Limb (tissue), 2 donors: ENCODE data around the gene AVPR1A.
"Not testable (repeated sequence)": the region's sequence is repeated elsewhere in the genome, so short reads cannot be mapped to it uniquely, and the experiment has no call there.

Source experiments
- DNase-seq, 2 donors: peaks; one replicate each; pipeline ENCODE4 v3.0.0-alpha.2; 2016; ENCODE audit errors: extremely low spot score in 2 of 2

Gene AVPR1A

DNA sequence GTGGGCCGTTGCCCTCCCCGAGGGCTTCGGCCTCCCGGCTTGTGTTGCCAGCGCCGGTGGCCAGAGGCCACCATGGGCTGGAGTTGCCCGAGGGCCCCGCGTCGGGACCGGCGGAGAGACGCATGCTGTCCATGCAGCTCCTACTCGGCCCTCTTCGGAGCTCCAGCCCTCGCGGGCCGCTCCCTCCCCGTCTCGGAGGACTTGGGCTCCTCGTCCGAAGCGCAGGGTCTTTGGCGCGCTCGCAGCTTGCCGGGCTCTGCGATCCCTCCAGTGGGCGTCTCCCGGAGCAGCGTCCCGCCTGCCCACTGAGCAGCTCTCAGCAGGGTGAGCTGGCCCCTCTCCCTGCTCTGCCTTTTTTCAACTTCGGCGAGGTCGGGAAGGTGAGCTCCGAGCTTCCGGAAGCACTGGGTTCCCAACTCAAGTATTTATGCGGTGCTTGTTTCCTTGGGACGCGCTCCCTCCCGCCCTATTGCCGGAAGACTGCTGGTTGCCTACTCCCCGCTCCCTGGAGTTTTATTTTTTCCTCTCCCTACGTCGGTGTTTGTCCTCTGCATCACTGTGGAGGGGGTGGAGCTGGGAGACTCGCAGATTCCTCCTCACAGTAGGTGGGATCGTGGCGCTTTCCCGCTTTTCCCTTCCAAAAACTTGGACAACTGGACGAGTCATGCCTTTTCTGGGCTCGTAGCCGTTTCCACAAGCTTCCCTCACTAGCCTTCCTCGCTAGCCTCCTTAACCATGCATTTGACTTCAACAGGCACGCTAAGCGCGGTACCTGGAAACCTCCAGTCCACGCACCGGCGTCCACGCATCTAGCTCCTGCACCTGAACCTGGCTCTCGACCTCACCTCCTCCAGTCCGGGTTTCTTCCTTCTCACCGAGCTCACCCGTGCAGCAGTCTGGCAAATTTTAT, at the start of gene AVPR1A:
AVPR1A (minus strand) TSS at position 489 of the 910 bp plus-strand sequence; CDS start at position 124, 365 bp downstream.
- DNase-seq: peak; percentile 32 to 63

GRCh38 chr12:63196168-63196567, 45.2 kb upstream of the AVPR1A start:
- DNase-seq: no peak

DNA sequence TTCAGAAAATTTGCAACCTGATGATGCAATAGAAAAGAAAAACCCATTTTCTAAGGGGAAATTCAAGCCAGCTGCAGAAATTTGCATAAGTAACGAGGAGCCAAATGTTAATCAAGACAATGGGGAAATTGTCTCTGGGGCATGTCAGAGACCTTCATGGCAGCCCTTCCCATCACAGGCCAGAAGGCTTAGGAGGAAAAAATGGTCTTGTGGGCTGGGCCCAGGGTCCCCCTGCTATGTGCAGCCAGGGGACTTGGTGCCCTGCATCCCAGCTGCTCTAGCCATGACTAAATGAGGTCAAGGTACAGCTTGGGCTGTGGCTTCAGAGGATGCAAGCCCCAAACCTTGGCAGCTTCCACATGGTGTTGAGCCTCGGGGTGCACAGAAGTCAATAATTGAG, 28.2 kb upstream of the AVPR1A start:
- no peak for DNase-seq

DNA sequence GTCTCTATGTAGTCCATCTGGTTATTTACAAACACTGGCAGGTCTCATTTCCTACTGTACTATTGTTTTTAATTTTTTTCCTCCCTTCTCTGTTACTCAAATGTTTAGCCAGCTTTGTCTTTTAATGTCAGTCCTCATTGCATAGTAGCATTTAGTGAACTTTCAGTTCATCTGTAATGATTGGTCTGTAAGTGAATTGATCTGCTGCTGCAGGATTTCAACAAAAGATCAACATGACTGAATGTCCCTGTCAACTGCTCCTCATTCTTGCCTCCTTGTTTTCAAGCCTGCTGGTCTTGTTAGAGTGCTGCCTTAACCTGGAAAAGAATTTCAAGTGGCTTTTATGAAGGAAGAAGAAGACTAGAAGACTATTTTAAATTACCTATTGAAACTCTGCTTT, 19.3 kb upstream of the AVPR1A start:
- DNase-seq: no peak

DNA sequence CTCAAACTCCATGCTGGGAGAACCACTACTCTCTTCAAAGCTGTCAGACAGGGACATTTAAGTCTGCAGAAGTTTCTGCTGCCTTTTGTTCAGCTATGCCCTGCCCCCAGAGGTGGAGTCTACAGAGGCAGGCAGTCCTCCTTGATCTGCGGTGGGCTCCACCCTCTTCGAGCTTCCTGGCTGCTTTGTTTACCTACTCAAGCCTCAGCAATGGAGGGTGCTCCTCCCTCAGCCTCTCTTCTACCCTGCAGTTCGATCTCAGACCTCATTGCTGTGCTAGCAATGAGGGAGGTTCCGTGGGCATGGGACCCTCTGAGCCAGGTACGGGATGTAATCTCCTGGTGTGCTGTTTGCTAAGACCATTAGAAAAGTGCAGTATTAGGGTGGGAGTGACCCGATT, 16.7 kb upstream of the AVPR1A start:
- DNase-seq: not testable (repeated sequence)

GRCh38 chr12:63164911-63165310, 13.9 kb upstream of the AVPR1A start:
- no peak for DNase-seq

- DNase-seq: no peak
Measured at GRCh38 chr12:63163541-63163940, 12.5 kb upstream of the AVPR1A start.

GRCh38 chr12:63155375-63155774, 4.4 kb upstream of the AVPR1A start:
- DNase-seq: no peak

- no peak for DNase-seq
Measured at GRCh38 chr12:63154560-63154959, 3.6 kb upstream of the AVPR1A start.

- no peak for DNase-seq
Measured at GRCh38 chr12:63152321-63152700, 1.3 kb upstream of the AVPR1A start.

DNA sequence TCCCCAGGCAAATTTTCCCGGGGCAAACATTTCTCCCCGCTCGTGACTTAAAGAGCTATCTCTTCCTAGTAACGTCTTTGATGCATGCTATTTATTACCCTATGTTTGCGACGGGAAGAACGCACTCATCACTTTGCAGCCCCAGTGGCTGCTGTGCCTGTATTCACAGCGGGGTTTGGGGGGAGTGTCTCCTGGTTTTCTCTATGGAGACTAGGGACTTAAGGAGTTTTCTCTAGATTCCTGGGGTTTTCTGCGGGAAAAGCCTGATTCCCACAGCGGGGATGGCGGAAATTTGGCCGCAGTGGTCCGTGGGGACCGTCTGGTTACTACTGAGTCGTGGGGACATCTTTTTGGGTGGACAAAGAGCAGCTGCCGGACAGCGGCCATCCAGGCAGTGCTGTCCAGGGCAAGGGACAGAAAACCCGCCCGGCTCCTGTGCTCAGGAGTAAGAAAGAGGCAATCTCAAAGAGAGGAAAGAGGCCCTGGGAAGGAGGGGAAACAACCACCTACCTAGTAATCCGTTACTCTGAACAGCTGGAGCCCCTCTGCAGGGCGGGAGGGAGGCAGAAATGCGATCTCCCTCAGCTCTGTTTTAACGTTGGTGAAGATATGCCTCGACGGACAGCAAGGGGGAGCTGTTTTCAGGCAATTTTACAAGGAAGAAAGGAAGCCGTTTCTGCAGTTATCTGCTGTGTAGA, 771 bp upstream of the AVPR1A start:
- peak; percentile 71 to 73 for DNase-seq

GRCh38 chr12:63149909-63150712, 890 bp downstream of the AVPR1A start:
- no peak for DNase-seq

DNA sequence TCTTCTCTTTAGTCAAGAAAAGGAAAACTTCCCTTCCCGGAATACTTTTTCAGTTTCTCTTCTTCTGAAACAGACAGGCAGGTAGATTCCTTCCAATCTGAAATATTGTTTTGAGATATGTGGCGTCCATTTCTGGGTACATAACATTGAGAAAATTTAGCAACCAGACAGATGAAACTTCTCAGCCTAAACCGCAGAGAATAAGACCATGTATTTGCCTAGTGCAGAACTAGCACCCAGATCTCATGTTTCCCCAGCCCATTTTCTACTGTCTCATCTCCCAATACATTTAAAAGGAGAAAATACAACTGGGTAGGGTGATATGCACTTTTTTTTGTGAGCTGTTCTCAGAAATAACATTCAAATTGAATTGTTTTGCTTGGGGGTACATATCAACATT, 6.4 kb downstream of the AVPR1A start:
- DNase-seq: no peak

DNA sequence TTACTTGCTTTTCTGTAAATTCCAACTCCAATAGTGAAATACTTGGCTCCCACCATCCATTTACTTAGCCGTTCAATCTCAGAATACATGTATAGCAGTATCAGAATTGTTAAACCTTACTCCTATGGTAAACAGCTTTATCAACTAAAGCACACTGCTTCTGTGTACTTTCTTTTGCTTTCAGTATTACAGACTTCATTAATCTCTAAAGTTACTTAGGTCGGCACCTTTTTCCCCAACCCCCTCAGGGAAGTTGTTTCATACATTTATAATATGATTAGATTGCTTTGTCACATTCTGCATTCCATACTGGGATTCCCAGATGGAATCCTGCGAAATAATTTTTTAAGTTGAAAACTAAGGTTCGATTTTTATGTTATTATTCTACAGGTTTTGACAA, 12.5 kb downstream of the AVPR1A start:
- DNase-seq: no peak

DNA sequence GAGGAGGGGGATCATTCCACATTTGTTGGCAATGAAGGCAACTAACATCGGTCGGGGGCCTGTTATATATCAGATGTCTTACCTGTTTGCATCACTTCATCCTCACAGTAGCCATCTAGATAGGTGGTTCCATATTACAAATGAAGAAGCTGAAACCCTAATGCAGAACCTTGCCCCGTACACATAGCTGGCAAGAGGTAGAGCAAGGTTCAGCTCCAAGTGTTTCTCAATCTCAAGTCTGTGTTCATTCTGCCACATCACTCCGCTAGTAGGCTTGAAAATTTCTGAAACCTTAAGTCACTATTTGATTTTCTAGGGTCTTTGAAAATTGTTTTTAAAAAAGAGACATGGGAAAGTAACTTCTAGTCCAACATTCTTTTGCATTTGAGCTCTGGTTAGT, 17.0 kb downstream of the AVPR1A start:
- no peak for DNase-seq

GRCh38 chr12:63132201-63132600, 18.8 kb downstream of the AVPR1A start:
- no peak for DNase-seq

- no peak for DNase-seq
Measured at GRCh38 chr12:63129927-63130326, 21.1 kb downstream of the AVPR1A start.

- DNase-seq: no peak
Measured at GRCh38 chr12:63124778-63125177, 26.2 kb downstream of the AVPR1A start.

DNA sequence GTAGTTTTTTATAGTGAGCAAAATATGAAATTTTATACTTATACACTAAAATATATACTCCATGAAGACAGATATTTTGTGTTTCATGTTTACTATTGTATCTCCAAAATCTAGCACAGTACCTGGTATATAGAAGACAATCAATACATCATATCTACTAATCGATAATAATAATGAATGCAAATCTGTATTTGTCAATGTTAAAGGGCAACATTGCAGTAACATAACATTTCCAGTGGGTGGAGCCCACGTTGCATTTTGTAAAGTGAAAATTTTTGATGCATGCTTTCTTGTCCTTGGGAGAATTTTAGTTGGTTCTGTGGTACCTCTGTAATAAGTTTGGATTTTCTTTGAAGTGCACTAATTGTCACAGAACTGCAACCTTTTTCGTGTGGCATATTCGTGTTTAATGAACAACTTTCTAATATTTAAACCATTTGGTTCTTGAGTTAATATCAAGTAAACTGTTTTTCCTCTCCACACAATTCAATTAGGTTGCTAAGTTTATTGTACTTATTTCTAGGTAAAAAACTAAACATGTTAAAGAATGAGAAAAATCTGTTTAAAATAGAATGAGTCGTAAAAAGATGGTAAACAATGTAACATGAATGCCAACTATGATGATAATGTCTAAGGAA, 47.4 kb downstream of the AVPR1A start:
- DNase-seq: peak in 1 of 2 donors; percentile 55

- DNase-seq: no peak
Measured at GRCh38 chr12:63101920-63102319, 49.1 kb downstream of the AVPR1A start.

DNA sequence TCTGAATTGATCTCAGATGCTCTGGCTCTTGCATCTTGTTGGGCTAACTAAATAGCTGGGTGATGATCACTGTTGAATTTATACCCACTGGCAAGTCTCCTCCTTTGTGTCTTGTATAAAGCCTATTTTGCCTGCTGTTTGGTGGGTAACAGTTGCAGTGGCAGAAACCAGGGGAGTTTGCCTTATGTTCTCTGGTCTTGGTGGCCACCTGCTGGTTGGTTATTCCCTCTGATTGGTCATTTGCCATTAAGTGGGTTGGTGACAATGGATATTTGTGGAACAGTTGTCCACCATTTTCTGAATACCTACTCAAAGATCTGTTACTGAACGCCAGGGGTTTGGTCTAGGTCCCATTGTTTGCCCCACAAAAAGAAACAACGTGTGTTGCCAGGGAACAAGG, 52.1 kb downstream of the AVPR1A start:
- DNase-seq: no peak
